Neural cell (in vitro differentiated cells): ENCODE measurements around the gene EML6. TPM values are rescaled to one million over a fixed set of nuclear protein-coding genes. Genes with fewer than 3 reads are reported as not detected.

ENCODE experiments used
- H2AFZ ChIP-seq: fragments of 200-600, 300-800 bp; sonication (generic), shearing (Covaris generic); 2 replicates; pipeline ENCODE4 v1.6.0; 2014; ENCODE audit warnings: low read depth, mild to moderate bottlenecking, antibody characterized with exemption, low read length, moderate library complexity
- H3F3A ChIP-seq: fragments of 200-600 bp; shearing (Covaris generic); 2 replicates; pipeline ENCODE4 v1.6.1; 2016; ENCODE audit warnings: mild to moderate bottlenecking, moderate library complexity, mixed read lengths, antibody characterized with exemption, low read length; ENCODE audit not compliant: insufficient read depth, poor library complexity, severe bottlenecking
- H3K27ac ChIP-seq: fragments of 200-600, 300-800 bp; sonication (generic), shearing (Covaris generic); 2 replicates; pipeline ENCODE4 v1.5.1; 2014; ENCODE audit warnings: mild to moderate bottlenecking, low read length, moderate library complexity
- H3K27me3 ChIP-seq: fragments of 300-800, 200-600 bp; sonication (generic), shearing (Covaris generic); 2 replicates; pipeline ENCODE4 v1.6.0; 2014; ENCODE audit warnings: mild to moderate bottlenecking, low read depth, low read length, moderate library complexity; ENCODE audit not compliant: insufficient read depth
- H3K36me3 ChIP-seq: fragments of 300-800, 200-600 bp; sonication (generic), shearing (Covaris generic); 2 replicates; pipeline ENCODE4 v1.5.1; 2014; ENCODE audit warnings: mild to moderate bottlenecking, antibody characterized with exemption, low read length, moderate library complexity; ENCODE audit not compliant: insufficient read depth
- H3K4me2 ChIP-seq: fragments of 300-800, 200-600 bp; sonication (generic), shearing (Covaris generic); 2 replicates; pipeline ENCODE4 v1.6.0; 2014; ENCODE audit warnings: mild to moderate bottlenecking, low read length
- H3K4me3 ChIP-seq: fragments of 300-800, 200-600 bp; sonication (generic), shearing (Covaris generic); 2 replicates; pipeline ENCODE4 v1.5.1; 2014; ENCODE audit warnings: mild to moderate bottlenecking, low read length, moderate library complexity
- H3K79me2 ChIP-seq: fragments of 200-600 bp; shearing (Covaris generic); replicated peaks from 2 replicates; pipeline ENCODE4 v1.6.0; 2014; ENCODE audit warnings: mild to moderate bottlenecking, low read length, moderate library complexity; ENCODE audit not compliant: insufficient read depth
- H3K9ac ChIP-seq: fragments of 300-800, 200-600 bp; sonication (generic), shearing (Covaris generic); 2 replicates; pipeline ENCODE4 v1.6.1; 2016; ENCODE audit warnings: mild to moderate bottlenecking, low read length, mixed read lengths
- H3K9me2 ChIP-seq: fragments of 200-600 bp; shearing (Covaris generic); 2 replicates; pipeline ENCODE4 v1.6.1; 2016; ENCODE audit warnings: mild to moderate bottlenecking, low read length, mixed read lengths; ENCODE audit not compliant: insufficient read depth
- H3K9me3 ChIP-seq: fragments of 200-600, 300-800 bp; sonication (generic), shearing (Covaris generic); 2 replicates; pipeline ENCODE4 v1.6.1; 2016; ENCODE audit warnings: mild to moderate bottlenecking, mixed run types, low read length, moderate library complexity, mixed read lengths
- H4K20me1 ChIP-seq: fragments of 200-600 bp; shearing (Covaris generic); 2 replicates; pipeline ENCODE4 v1.6.1; 2016; ENCODE audit warnings: mild to moderate bottlenecking, mixed run types; ENCODE audit not compliant: insufficient read depth
- CTCF ChIP-seq: fragments of 450-650 bp; IDR thresholded peaks from 2 replicates; pipeline ENCODE4 v1.5.1; 2014; ENCODE audit warnings: antibody characterized with exemption, mild to moderate bottlenecking, moderate library complexity; ENCODE audit not compliant: poor library complexity, severe bottlenecking
- EP300 ChIP-seq: fragments of 450-650 bp; conservative IDR thresholded peaks from 2 replicates; pipeline ENCODE4 v1.6.1; 2014; ENCODE audit warnings: antibody characterized with exemption, mild to moderate bottlenecking, moderate library complexity; ENCODE audit not compliant: poor library complexity, severe bottlenecking
- EZH2 ChIP-seq: fragments of 200-600, 300-800 bp; shearing (Covaris generic), sonication (generic); IDR thresholded peaks from 2 replicates; pipeline ENCODE4 v1.6.1; 2014; ENCODE audit warnings: antibody characterized with exemption, low read length, borderline replicate concordance, mild to moderate bottlenecking; ENCODE audit not compliant: insufficient read depth, poor library complexity, severe bottlenecking
- MXI1 ChIP-seq: fragments of 450-650 bp; conservative IDR thresholded peaks from 2 replicates; pipeline ENCODE4 v1.6.1; 2014; ENCODE audit warnings: antibody characterized with exemption, mild to moderate bottlenecking; ENCODE audit not compliant: poor library complexity, severe bottlenecking
- POLR2AphosphoS5 ChIP-seq: IDR thresholded peaks from 2 replicates; pipeline ENCODE4 v1.6.1; 2012
- RAD21 ChIP-seq: fragments of 450-650 bp; conservative IDR thresholded peaks from 2 replicates; pipeline ENCODE4 v1.6.1; 2014; ENCODE audit warnings: antibody characterized with exemption, mild to moderate bottlenecking, moderate library complexity
- SMC3 ChIP-seq: fragments of 450-650 bp; conservative IDR thresholded peaks from 2 replicates; pipeline ENCODE4 v1.6.1; 2014; ENCODE audit warnings: antibody characterized with exemption, mild to moderate bottlenecking, moderate library complexity; ENCODE audit not compliant: poor library complexity
- TAF1 ChIP-seq: IDR thresholded peaks from 2 replicates; pipeline ENCODE4 v1.6.1; 2012; ENCODE audit warnings: low read depth
- polyA plus RNA-seq: library from polyadenylated mRNA; depleted of rRNA; stranded (reverse); fragments of >200 nt; gene quantifications from 2 replicates; pipeline ENCODE4 v1.2.3, GENCODE V29; 2014

The EML6 gene
- polyA plus RNA-seq, 1 donor from 2014 or later, result 13.4 TPM

GRCh38 chr2:54677476-54678265 is 45.8 kb upstream of the EML6 start:
- no peaks in the 10 kb centered on the region for H3K27me3 ChIP-seq
- H3F3A ChIP-seq, result no peaks in the 10 kb centered on the region
- no peak overlapping the region for H3K4me2 ChIP-seq
- no peak overlapping the region for H3K27ac ChIP-seq
- H3K9ac ChIP-seq, result no peak overlapping the region
- H3K79me2 ChIP-seq, result no peaks in the 10 kb centered on the region
- no peaks in the 10 kb centered on the region for H3K9me2 ChIP-seq
- H3K9me3 ChIP-seq, result no peaks in the 10 kb centered on the region
- no peak overlapping the region for H2AFZ ChIP-seq
- H3K36me3 ChIP-seq, result no peaks in the 10 kb centered on the region
- TF ChIP-seq TAF1, result no peak
- no peak for TF ChIP-seq EP300
- no peak overlapping the region for H3K4me3 ChIP-seq
- no peaks in the 10 kb centered on the region for H4K20me1 ChIP-seq

GRCh38 chr2:54678719-54679118 is 44.7 kb upstream of the EML6 start:
- no peak overlapping the region for H3K27ac ChIP-seq
- H3F3A ChIP-seq, result no peaks in the 10 kb centered on the region
- H4K20me1 ChIP-seq, result no peaks in the 10 kb centered on the region
- H3K79me2 ChIP-seq, result no peaks in the 10 kb centered on the region
- H3K27me3 ChIP-seq, result no peaks in the 10 kb centered on the region
- no peak overlapping the region for H3K9ac ChIP-seq
- H3K36me3 ChIP-seq, result no peaks in the 10 kb centered on the region
- H3K9me2 ChIP-seq, result no peaks in the 10 kb centered on the region
- no peak overlapping the region for H3K4me3 ChIP-seq
- TF ChIP-seq EZH2, result no peak
- no peak overlapping the region for H2AFZ ChIP-seq
- H3K9me3 ChIP-seq, result no peaks in the 10 kb centered on the region
- H3K4me2 ChIP-seq, result no peak overlapping the region

DNA sequence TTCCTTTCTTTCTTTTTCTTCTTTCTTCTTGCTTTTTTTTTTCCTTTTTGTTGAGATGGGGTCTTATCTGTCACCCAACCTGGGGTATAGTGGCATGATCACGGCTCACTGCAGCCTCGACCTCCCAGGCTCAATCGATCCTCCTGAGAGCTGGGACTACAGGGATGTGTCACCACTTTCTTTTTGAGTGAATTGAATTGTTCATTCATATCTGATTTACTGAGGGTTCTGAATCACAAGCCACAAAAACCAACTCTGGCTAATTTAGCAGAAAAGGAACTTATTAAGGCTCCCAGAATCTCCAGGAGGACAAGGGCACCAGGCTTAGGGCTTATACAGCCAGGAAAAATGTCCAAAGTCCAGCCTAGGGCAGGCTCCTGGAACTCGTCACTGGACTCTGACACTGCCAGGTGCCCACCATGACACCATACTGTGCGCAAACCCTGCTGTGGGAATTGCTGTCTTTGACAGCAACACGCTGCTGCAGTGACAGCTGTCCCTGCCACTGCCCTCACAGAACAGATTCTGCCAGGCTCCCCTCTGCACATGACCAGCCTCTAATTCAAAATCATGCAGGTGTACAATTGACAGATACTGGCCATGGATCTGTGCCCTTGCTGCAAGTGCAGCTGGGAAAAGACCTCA is 42.9 kb upstream of the EML6 start:
- TF ChIP-seq POLR2AphosphoS5, result no peak
- no peaks in the 10 kb centered on the region for H3K36me3 ChIP-seq
- H3K9me3 ChIP-seq, result no peaks in the 10 kb centered on the region
- no peaks in the 10 kb centered on the region for H3K79me2 ChIP-seq
- H3K4me2 ChIP-seq, result no peak overlapping the region
- H3K9me2 ChIP-seq, result no peaks in the 10 kb centered on the region
- H3K9ac ChIP-seq, result no peak overlapping the region
- H3F3A ChIP-seq, result no peaks in the 10 kb centered on the region
- no peak overlapping the region for H2AFZ ChIP-seq
- H4K20me1 ChIP-seq, result no peaks in the 10 kb centered on the region
- no peak overlapping the region for H3K27ac ChIP-seq
- H3K4me3 ChIP-seq, result no peak overlapping the region
- no peaks in the 10 kb centered on the region for H3K27me3 ChIP-seq

GRCh38 chr2:54681416-54681815 is 42.0 kb upstream of the EML6 start:
- no peaks in the 10 kb centered on the region for H3K27me3 ChIP-seq
- no peak overlapping the region for H3K4me2 ChIP-seq
- H3K9ac ChIP-seq, result no peak overlapping the region
- no peaks in the 10 kb centered on the region for H3F3A ChIP-seq
- no peaks in the 10 kb centered on the region for H4K20me1 ChIP-seq
- H3K9me2 ChIP-seq, result no peaks in the 10 kb centered on the region
- H3K36me3 ChIP-seq, result no peaks in the 10 kb centered on the region
- TF ChIP-seq EZH2, result no peak
- no peak for TF ChIP-seq TAF1
- TF ChIP-seq CTCF, result no peak
- no peak for TF ChIP-seq EP300
- TF ChIP-seq SMC3, result no peak
- TF ChIP-seq RAD21, result no peak
- no peak for TF ChIP-seq MXI1
- no peak for TF ChIP-seq POLR2AphosphoS5
- no peak overlapping the region for H2AFZ ChIP-seq
- H3K27ac ChIP-seq, result no peak overlapping the region
- no peaks in the 10 kb centered on the region for H3K9me3 ChIP-seq
- no peak overlapping the region for H3K4me3 ChIP-seq
- no peaks in the 10 kb centered on the region for H3K79me2 ChIP-seq
